ENCODE results near the gene SNRNP35.

SNRNP35 gene

DNA sequence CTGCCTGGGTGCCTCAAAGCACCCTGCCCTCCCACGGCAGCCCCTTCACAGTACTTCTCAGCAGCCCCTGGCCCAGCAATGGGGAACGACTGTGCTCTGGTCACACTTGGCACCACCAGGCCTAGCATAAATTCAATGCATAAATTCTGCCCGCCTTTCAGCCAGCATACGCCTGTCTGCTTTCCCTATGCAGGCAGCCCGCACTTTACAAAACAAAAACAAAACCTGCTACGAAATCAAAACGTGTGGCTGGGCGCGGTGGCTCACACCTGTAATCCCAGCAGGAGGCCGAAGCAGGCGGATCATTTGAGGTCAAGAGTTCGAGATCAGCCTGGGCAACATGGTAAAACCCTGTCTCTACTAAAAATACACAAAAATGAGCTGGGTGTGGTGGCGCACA lies 33.5 kb downstream of the SNRNP35 start:
- TF ChIP-seq, protein P1, sequence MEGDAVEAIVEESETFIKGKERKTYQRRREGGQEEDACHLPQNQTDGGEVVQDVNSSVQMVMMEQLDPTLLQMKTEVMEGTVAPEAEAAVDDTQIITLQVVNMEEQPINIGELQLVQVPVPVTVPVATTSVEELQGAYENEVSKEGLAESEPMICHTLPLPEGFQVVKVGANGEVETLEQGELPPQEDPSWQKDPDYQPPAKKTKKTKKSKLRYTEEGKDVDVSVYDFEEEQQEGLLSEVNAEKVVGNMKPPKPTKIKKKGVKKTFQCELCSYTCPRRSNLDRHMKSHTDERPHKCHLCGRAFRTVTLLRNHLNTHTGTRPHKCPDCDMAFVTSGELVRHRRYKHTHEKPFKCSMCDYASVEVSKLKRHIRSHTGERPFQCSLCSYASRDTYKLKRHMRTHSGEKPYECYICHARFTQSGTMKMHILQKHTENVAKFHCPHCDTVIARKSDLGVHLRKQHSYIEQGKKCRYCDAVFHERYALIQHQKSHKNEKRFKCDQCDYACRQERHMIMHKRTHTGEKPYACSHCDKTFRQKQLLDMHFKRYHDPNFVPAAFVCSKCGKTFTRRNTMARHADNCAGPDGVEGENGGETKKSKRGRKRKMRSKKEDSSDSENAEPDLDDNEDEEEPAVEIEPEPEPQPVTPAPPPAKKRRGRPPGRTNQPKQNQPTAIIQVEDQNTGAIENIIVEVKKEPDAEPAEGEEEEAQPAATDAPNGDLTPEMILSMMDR (IDR thresholded peaks at IDR 0.05) = no peak

GRCh38 chr12:123494124-123494851 lies 36.3 kb downstream of the SNRNP35 start:
- TF ChIP-seq, protein P1 (IDR thresholded peaks at IDR 0.05) = no peak

DNA sequence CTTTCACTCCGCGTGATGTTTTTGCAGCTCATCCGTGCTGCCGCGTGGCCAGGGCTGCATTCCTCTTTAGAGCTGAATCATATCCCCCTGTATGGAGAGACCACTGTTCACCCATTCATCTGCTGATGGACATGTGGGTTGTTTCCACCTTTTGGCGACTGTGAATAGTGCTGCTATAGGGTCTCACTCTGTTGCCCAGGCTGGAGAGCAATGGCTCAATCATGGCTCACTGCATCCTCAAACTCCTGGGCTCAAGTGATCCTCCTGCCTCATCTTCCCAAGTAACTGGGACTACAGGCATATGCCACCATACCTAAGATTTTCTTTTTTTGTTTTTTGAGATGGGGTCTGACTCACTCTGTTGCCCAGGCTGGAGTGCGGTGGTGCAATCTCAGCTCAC lies 39.1 kb downstream of the SNRNP35 start:
- TF ChIP-seq, protein P1 (IDR thresholded peaks at IDR 0.05) = no peak

GRCh38 chr12:123498126-123498825 lies 40.3 kb downstream of the SNRNP35 start:
- TF ChIP-seq, protein P1 (IDR thresholded peaks at IDR 0.05) = no peak

- TF ChIP-seq, protein P1 (IDR thresholded peaks at IDR 0.05) = no peak
Measured at GRCh38 chr12:123499332-123499731, 41.4 kb downstream of the SNRNP35 start.

- TF ChIP-seq, protein P1 (IDR thresholded peaks at IDR 0.05) = no peak
Measured at GRCh38 chr12:123502163-123502704, 44.3 kb downstream of the SNRNP35 start.

DNA sequence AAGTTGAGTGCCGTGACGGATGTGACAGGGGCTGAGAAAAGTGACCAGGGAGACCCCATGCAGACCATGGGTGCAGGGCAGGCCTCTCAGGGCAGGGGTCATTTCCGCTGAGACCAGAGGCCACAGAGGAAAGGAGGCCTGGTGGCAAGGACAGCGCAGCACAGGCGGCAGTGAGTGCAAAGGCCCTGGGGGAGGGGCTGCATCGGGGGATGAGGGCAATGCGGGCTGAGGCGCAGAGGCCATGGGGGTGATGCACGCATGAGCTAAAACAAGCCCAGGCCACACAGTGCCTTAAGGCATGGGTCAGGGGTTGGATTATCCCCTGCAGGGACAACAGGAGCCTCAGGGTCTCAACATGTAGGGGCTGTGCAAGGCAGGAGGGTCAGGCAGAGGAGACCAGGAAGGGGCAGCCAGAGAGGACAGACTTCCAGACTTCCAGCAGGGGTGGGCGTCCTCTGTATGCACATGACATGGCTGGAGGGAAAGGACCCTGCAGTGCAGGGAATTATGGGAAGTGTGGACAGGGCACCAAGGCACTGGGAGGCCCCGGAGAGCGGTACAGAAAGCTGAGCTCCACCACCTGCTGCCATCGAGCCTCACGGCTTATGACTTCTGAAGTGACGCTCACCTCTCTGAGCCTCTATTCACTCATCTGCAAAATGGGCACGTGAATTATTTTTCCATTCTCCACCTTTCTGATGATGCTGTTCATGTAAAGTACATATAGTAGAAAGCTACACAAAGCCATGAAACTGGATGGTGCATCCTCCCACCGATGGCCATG lies 48.3 kb downstream of the SNRNP35 start:
- TF ChIP-seq, protein P1 (IDR thresholded peaks at IDR 0.05) = no peak

Data from LNCAP (cell line).